ENCODE data around the gene LRIG1.

The LRIG1 gene

DNA sequence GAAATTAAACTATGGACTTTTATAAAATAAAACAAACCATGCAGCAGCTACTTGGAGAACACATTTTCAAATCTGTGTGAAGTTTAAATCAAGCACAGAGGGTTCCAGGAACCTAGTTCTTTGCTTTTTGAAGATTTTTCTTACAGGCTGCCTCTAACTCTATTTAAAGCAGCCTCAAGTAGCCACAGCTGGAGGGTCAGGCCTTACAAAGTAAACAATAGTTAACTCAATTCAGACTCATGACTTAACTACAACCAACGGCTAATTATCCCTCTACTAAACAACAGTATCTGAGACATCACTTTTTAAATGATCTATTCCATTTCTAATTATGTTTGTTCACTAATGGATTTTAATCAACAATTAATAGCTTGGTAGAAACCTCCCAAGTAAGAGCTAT, 9.8 kb downstream of the LRIG1 start:
- Histone ChIP-seq H3K4me1 (ENCODE audit: low read length) (peaks cover 25% of the 10 kb centered on the region), H3K9ac (ENCODE audit: low read length) (no peak overlapping the region), H3K79me2 (ENCODE audit: low read length) (peaks cover 97% of the 10 kb centered on the region), H3K9me3 (ENCODE audit: insufficient read depth, low read length) (no peaks in the 10 kb centered on the region), H4K20me1 (ENCODE audit: insufficient read depth, low read length) (peaks cover 57% of the 10 kb centered on the region), H3K4me2 (ENCODE audit: low read length) (no peak overlapping the region), H3K36me3 (replicated peaks; ENCODE audit: low read depth, low read length) (no peaks in the 10 kb centered on the region), H3K27me3 (ENCODE audit: low read depth, low read length) (0 out of 2 replicates have a peak, but pooled peaks cover 5% of the 10 kb centered on the region), H2AFZ (ENCODE audit: low read depth, low read length) (no peak overlapping the region), H3K27ac (ENCODE audit: low read length) (no peak overlapping the region), H3K4me3 (ENCODE audit: low read length) (no peak overlapping the region)
- TF ChIP-seq, protein P1, sequence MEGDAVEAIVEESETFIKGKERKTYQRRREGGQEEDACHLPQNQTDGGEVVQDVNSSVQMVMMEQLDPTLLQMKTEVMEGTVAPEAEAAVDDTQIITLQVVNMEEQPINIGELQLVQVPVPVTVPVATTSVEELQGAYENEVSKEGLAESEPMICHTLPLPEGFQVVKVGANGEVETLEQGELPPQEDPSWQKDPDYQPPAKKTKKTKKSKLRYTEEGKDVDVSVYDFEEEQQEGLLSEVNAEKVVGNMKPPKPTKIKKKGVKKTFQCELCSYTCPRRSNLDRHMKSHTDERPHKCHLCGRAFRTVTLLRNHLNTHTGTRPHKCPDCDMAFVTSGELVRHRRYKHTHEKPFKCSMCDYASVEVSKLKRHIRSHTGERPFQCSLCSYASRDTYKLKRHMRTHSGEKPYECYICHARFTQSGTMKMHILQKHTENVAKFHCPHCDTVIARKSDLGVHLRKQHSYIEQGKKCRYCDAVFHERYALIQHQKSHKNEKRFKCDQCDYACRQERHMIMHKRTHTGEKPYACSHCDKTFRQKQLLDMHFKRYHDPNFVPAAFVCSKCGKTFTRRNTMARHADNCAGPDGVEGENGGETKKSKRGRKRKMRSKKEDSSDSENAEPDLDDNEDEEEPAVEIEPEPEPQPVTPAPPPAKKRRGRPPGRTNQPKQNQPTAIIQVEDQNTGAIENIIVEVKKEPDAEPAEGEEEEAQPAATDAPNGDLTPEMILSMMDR (IDR thresholded peaks at IDR 0.05; ENCODE audit: low read depth, low read length) = no peak
- no peak for TF ChIP-seq EZH2phosphoT487 (IDR thresholded peaks at IDR 0.05; ENCODE audit: low read depth)

DNA sequence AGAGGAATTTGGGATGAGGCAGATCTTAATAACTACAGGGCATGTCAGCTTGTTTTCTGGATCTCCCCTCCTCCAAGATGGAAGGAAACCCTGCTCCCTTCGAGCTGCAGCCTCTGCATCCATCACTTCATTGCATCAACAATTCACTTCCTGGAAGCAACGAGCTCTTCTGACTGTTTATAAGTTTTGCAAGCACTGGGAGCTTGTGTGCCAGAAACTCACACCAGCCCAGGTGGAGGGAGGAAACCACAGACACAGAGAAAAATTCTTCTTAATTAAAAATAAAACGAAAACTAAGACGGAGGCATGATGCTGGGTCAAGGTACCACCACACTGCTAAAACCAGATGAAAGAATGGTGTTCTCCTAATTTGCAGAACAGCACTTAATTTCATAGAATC, 10.6 kb downstream of the LRIG1 start:
- Histone ChIP-seq H3K36me3 (replicated peaks; ENCODE audit: low read depth, low read length) (no peaks in the 10 kb centered on the region), H3K4me1 (ENCODE audit: low read length) (peaks cover 20% of the 10 kb centered on the region), H4K20me1 (ENCODE audit: insufficient read depth, low read length) (peaks cover 50% of the 10 kb centered on the region), H3K27me3 (ENCODE audit: low read depth, low read length) (0 out of 2 replicates have a peak, but pooled peaks cover 3% of the 10 kb centered on the region), H3K27ac (ENCODE audit: low read length) (no peak overlapping the region), H3K4me2 (ENCODE audit: low read length) (no peak overlapping the region), H3K9me3 (ENCODE audit: insufficient read depth, low read length) (no peaks in the 10 kb centered on the region), H3K4me3 (ENCODE audit: low read length) (no peak overlapping the region), H3K9ac (ENCODE audit: low read length) (no peak overlapping the region), H2AFZ (ENCODE audit: low read depth, low read length) (no peak overlapping the region), H3K79me2 (ENCODE audit: low read length) (peaks cover 97% of the 10 kb centered on the region)
- TF ChIP-seq EZH2phosphoT487 (IDR thresholded peaks at IDR 0.05; ENCODE audit: low read depth) = no peak
- TF ChIP-seq, protein P1 (IDR thresholded peaks at IDR 0.05; ENCODE audit: low read depth, low read length) = no peak

DNA sequence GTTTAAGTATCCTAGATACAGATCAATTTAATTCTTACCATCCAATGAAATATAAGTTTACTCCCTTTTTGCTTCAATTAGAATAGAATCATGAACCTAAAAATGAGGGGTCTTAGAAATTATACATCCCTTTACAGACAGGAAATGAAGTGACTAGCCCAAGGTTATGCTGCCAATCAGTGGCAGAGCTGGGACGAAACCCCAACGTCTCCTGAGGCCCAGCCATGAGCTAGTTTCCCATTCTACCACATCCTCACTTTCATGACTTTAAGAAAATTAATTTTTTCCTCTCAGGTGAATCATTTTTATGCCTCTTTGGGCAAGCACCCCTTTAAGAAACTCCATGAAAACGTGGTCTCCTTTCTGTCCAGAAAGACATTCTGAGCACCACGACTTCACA, 11.2 kb downstream of the LRIG1 start:
- H3K4me3 ChIP-seq (ENCODE audit: low read length) = no peak overlapping the region
- TF ChIP-seq EZH2phosphoT487 (IDR thresholded peaks at IDR 0.05; ENCODE audit: low read depth) = no peak
- TF ChIP-seq, protein P1 (IDR thresholded peaks at IDR 0.05; ENCODE audit: low read depth, low read length) = no peak
- H2AFZ ChIP-seq (ENCODE audit: low read depth, low read length) = no peak overlapping the region
- H3K4me2 ChIP-seq (ENCODE audit: low read length) = no peak overlapping the region
- no peaks in the 10 kb centered on the region for H3K36me3 ChIP-seq (replicated peaks; ENCODE audit: low read depth, low read length)
- H3K79me2 ChIP-seq (ENCODE audit: low read length) = peaks cover 97% of the 10 kb centered on the region
- no peaks in the 10 kb centered on the region for H3K27me3 ChIP-seq (ENCODE audit: low read depth, low read length)
- no peak overlapping the region for H3K27ac ChIP-seq (ENCODE audit: low read length)
- no peak overlapping the region for H3K9ac ChIP-seq (ENCODE audit: low read length)
- H3K4me1 ChIP-seq (ENCODE audit: low read length) = peaks cover 16% of the 10 kb centered on the region
- peaks cover 43% of the 10 kb centered on the region; the same call in 1 of the 2 replicates for H4K20me1 ChIP-seq (ENCODE audit: insufficient read depth, low read length)
- H3K9me3 ChIP-seq (ENCODE audit: insufficient read depth, low read length) = no peaks in the 10 kb centered on the region

DNA sequence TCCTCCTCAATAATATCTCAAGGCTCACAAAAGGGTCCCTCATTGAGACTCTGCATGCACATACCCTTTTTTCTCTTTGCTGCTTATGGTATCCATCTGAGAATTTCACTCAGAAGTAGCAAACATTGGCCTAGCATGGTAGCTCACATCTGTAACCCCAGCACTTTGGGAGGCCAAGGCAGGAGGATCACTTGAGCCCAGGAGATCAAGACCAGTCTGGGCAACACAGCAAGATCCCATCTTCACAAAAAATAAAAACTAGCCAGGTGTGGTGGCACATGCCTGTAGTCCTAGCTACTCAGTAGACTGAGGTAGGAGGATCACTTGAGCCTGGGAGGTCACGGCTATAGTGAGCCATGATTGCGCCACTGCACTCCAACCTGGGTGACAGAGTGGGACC, 11.7 kb downstream of the LRIG1 start:
- no peaks in the 10 kb centered on the region for H3K9me3 ChIP-seq (ENCODE audit: insufficient read depth, low read length)
- H3K79me2 ChIP-seq (ENCODE audit: low read length) = peaks cover 99% of the 10 kb centered on the region
- H3K4me1 ChIP-seq (ENCODE audit: low read length) = peaks cover 19% of the 10 kb centered on the region
- no peak overlapping the region for H3K4me2 ChIP-seq (ENCODE audit: low read length)
- no peak overlapping the region for H3K27ac ChIP-seq (ENCODE audit: low read length)
- H3K36me3 ChIP-seq (replicated peaks; ENCODE audit: low read depth, low read length) = no peaks in the 10 kb centered on the region
- TF ChIP-seq, protein P1 (IDR thresholded peaks at IDR 0.05; ENCODE audit: low read depth, low read length) = no peak
- no peak for TF ChIP-seq EZH2phosphoT487 (IDR thresholded peaks at IDR 0.05; ENCODE audit: low read depth)
- H3K4me3 ChIP-seq (ENCODE audit: low read length) = no peak overlapping the region
- no peak overlapping the region for H2AFZ ChIP-seq (ENCODE audit: low read depth, low read length)
- no peak overlapping the region for H3K9ac ChIP-seq (ENCODE audit: low read length)
- peaks cover 40% of the 10 kb centered on the region; the same call in 1 of the 2 replicates for H4K20me1 ChIP-seq (ENCODE audit: insufficient read depth, low read length)
- H3K27me3 ChIP-seq (ENCODE audit: low read depth, low read length) = no peaks in the 10 kb centered on the region

Measured in OCI-LY3 (cell line).